ENCODE measurements around the gene SLCO3A1.

The SLCO3A1 gene

DNA sequence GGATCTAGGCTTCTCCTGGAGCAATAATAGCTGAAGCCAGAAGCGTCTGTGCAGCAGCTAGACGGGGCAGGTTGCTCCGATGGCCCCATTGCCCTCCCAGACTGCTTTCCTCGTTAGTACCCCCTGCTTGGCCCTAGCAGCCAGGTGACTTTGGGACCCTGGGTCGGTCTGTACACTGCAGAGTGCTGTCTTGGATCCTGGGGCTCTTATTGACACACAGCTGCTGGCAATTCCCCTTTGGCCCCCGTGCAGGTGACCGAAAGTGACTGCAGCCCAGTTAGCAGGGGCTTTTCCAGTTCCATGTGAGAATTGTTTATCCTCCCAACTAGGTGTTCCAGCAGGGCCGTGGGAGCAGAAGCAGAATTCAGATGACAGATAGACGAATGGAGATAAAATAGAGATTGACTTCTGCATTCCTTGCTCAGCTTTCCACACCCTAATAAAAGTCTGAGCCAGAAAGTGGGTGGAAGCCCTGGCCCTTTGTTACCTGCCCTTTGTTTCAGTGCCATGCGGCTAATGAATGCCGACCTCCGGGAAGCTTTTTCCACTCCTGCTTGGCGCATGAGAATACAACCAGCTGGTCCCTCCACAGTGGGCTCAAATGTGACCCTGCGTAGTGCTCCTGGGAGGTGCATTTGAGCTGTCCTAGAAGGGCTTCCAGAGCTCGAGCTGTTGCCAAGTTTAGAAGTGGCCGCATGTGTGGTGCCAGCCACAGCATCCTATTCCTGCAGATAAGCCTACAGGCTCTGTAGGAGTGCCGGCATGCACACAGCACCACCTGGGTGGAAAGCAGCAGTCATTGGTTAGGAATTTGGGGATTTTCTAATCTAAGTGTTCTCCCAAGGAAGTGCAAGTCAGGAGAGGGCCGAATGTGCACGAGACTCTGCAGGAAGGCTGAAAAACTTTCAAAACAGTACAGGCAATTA is 94.4 kb downstream of the SLCO3A1 start:
- TF ChIP-seq, protein P1, sequence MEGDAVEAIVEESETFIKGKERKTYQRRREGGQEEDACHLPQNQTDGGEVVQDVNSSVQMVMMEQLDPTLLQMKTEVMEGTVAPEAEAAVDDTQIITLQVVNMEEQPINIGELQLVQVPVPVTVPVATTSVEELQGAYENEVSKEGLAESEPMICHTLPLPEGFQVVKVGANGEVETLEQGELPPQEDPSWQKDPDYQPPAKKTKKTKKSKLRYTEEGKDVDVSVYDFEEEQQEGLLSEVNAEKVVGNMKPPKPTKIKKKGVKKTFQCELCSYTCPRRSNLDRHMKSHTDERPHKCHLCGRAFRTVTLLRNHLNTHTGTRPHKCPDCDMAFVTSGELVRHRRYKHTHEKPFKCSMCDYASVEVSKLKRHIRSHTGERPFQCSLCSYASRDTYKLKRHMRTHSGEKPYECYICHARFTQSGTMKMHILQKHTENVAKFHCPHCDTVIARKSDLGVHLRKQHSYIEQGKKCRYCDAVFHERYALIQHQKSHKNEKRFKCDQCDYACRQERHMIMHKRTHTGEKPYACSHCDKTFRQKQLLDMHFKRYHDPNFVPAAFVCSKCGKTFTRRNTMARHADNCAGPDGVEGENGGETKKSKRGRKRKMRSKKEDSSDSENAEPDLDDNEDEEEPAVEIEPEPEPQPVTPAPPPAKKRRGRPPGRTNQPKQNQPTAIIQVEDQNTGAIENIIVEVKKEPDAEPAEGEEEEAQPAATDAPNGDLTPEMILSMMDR (IDR thresholded peaks at IDR 0.05; ENCODE audit: low read depth, low read length): no peak
- no peak overlapping the region for H3K4me3 ChIP-seq (ENCODE audit: low read depth, low read length)

- H3K4me3 ChIP-seq (ENCODE audit: low read depth, low read length): no peak overlapping the region
- TF ChIP-seq, protein P1 (IDR thresholded peaks at IDR 0.05; ENCODE audit: low read depth, low read length): no peak
Observed at GRCh38 chr15:91949361-91949760, 95.9 kb downstream of the SLCO3A1 start.

DNA sequence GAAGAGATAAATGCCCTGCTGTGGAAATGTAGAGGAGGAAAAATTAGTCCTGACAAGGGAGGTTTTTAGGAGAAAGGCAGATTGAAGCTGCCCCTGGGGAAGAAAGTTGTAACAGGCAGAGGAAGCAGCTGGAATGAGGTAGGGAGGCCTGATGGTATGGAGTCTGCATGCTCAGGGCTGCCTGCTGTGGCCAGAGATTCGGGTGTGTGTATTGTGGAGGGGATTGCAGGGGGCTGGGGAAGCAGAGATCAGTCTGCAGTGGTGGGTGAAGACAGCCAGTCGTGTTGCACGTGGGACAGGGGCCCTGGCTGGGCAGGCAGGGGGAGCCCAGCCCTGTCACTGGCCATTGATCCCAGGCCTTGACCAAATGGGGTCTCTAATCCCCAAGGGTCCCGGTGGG is 96.5 kb downstream of the SLCO3A1 start:
- TF ChIP-seq, protein P1 (IDR thresholded peaks at IDR 0.05; ENCODE audit: low read depth, low read length): no peak
- H3K4me3 ChIP-seq (ENCODE audit: low read depth, low read length): no peak overlapping the region

- no peak overlapping the region for H3K4me3 ChIP-seq (ENCODE audit: low read depth, low read length)
- TF ChIP-seq, protein P1 (IDR thresholded peaks at IDR 0.05; ENCODE audit: low read depth, low read length): no peak
Observed at GRCh38 chr15:91950631-91951329, 97.3 kb downstream of the SLCO3A1 start.

DNA sequence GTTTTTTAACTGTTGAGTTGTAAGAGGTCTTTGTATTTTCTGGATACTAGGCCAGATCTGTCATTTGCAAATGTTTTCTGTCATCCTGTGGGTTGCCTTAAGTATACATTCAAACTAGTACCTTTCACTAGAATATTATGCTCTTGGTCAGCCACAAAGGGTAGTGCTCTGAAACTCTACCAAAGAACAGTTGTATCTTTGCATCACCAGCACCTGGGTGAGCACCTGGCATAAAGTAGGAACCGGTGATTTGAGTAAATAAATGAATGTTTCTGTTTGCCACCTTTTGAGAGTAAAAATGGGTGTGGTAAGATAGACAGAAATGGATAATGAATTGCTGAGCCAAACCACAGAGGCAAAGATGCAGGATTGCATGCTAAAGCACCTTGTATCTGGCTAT is 98.7 kb downstream of the SLCO3A1 start:
- TF ChIP-seq, protein P1 (IDR thresholded peaks at IDR 0.05; ENCODE audit: low read depth, low read length): no peak
- no peak overlapping the region for H3K4me3 ChIP-seq (ENCODE audit: low read depth, low read length)

GRCh38 chr15:91953432-91953831 is 99.9 kb downstream of the SLCO3A1 start:
- H3K4me3 ChIP-seq (ENCODE audit: low read depth, low read length): no peak overlapping the region

More at GRCh38 chr15:91953432-91953831, 99.9 kb downstream of the SLCO3A1 start:
- TF ChIP-seq, protein P1 (IDR thresholded peaks at IDR 0.05; ENCODE audit: low read depth, low read length): no peak
